Lung (tissue), 12 donors: ENCODE data around the gene STAG1. TPM values are rescaled to one million over a fixed set of nuclear protein-coding genes. Genes with fewer than 3 reads are reported as not detected.
"Not testable (repeated sequence)": the region's sequence is repeated elsewhere in the genome, so short reads cannot be mapped to it uniquely, and the experiment has no call there.

Experiments
- ATAC-seq: fragments of 200-7000 bp; cut with Tn5 transposase; one replicate; pipeline ENCODE4 v1.9.1; 2020; ENCODE audit warnings: moderate number of reproducible peaks; ENCODE audit not compliant: insufficient read depth, low FRiP score
- DNase-seq, 3 donors: peaks; one replicate each; pipeline ENCODE4 v3.0.0-alpha.2; 2013 to 2017
- H3K27ac ChIP-seq, 2 donors: one replicate each; pipeline ENCODE4 v1.5.1; 2013; ENCODE audit warnings: mild to moderate bottlenecking in 2 of 2, moderate library complexity in 2 of 2, control low read depth in 1 of 2, inconsistent platforms in 1 of 2, low read depth in 1 of 2, low read length in 1 of 2
- H3K27me3 ChIP-seq, 3 donors: one replicate each; pipeline ENCODE4 v1.5.1; 2013; ENCODE audit warnings: low read length in 2 of 3; ENCODE audit not compliant: control insufficient read depth in 3 of 3, insufficient read depth in 3 of 3
- H3K36me3 ChIP-seq, 4 donors: one replicate each; pipeline ENCODE4 v1.5.1; 2013; ENCODE audit warnings: low read length in 4 of 4, mild to moderate bottlenecking in 1 of 4, moderate library complexity in 1 of 4; ENCODE audit not compliant: control insufficient read depth in 4 of 4, insufficient read depth in 4 of 4
- H3K4me1 ChIP-seq, 5 donors: one replicate each; pipeline ENCODE4 v1.5.1; 2013; ENCODE audit warnings: low read length in 5 of 5, mild to moderate bottlenecking in 2 of 5, moderate library complexity in 1 of 5; ENCODE audit not compliant: control insufficient read depth in 5 of 5, insufficient read depth in 5 of 5
- H3K4me3 ChIP-seq: one replicate; pipeline ENCODE4 v1.5.1; 2013; ENCODE audit warnings: mild to moderate bottlenecking, control low read depth, moderate library complexity
- H3K9ac ChIP-seq, 2 donors: one replicate each; pipeline ENCODE4 v1.5.1; 2013; ENCODE audit warnings: low read length in 2 of 2, control low read depth in 1 of 2; ENCODE audit not compliant: insufficient read depth in 1 of 2
- H3K9me3 ChIP-seq, 4 donors: one replicate each; pipeline ENCODE4 v1.5.1; 2013; ENCODE audit warnings: low read length in 3 of 4, mild to moderate bottlenecking in 1 of 4, moderate library complexity in 1 of 4; ENCODE audit not compliant: control insufficient read depth in 4 of 4, insufficient read depth in 3 of 4
- CTCF ChIP-seq: IDR thresholded peaks from 2 replicates; pipeline ENCODE4 v1.5.1; 2012; ENCODE audit warnings: mild to moderate bottlenecking; ENCODE audit errors: control extremely low read depth, extremely low read depth
- WGBS, 2 donors: extraction: QIAGEN DNeasy Blood & Tissue Kit; methylation state at CpG; one replicate each; pipeline ENCODE4 v1.1.7; 2013; 5-methylcytosine and 5-hydroxymethylcytosine counted together
- polyA plus RNA-seq, 2 donors: library from polyadenylated mRNA; stranded (reverse); fragments of 200-250 nt; gene quantifications; one replicate each; pipeline ENCODE4 v1.2.1, GENCODE V29; 2013
- total RNA-seq, 2 donors: library from RNA; depleted of rRNA in 1 of 2; stranded (reverse); fragments of >200 nt in 1 of 2; gene quantifications; one replicate each; pipeline ENCODE4 v1.2.1, GENCODE V29; 2014 to 2021
- donor health status: control.
- donor health status: control.
- donor health status: Bipolar disorder and iron deficiency.
- donor health status: healthy.
- donor health status: DM: yes; HTN: yes; CAD: no.

Gene STAG1
- total and polyA plus RNA-seq, 4 donors, result 8.1 to 90.0 (median 20.5) TPM

- Histone ChIP-seq H3K9me3 (no peaks in the 10 kb centered on the region), H3K4me3 (no peak overlapping the region), H3K27ac (no peak overlapping the region), H3K9ac (no peak overlapping the region), H3K4me1 (peaks cover 0 to 3% (median 0%) of the 10 kb centered on the region in 5 donors), H3K36me3 (peaks cover 0 to 2% (median 0%) of the 10 kb centered on the region in 4 donors), H3K27me3 (no peaks in the 10 kb centered on the region)
- no peak for ATAC-seq
- TF ChIP-seq CTCF, result no peak
- 93 to 100% methylated on average over 1 of the region's 1 CpG for WGBS, 2 donors
- DNase-seq, result no peak
Observed at GRCh38 chr3:136670166-136670565, 82.0 kb downstream of the STAG1 start.

GRCh38 chr3:136667081-136667480, 85.1 kb downstream of the STAG1 start:
- TF ChIP-seq CTCF, result no peak
- ATAC-seq, result no peak
- 96 to 100% methylated on average over 2 of the region's 2 CpGs for WGBS, 2 donors

GRCh38 chr3:136666301-136666700, 85.9 kb downstream of the STAG1 start:
- H3K27me3 ChIP-seq, ATAC-seq, H3K4me3 ChIP-seq, DNase-seq, H3K36me3 ChIP-seq, H3K9me3 ChIP-seq, H3K9ac ChIP-seq, H3K4me1 ChIP-seq, H3K27ac ChIP-seq: not testable (repeated sequence)
- 97 to 98% methylated on average over 6 of the region's 6 CpGs for WGBS, 2 donors

More at GRCh38 chr3:136667081-136667480, 85.1 kb downstream of the STAG1 start:
- no peak overlapping the region for H3K4me3 ChIP-seq
- H3K27me3 ChIP-seq, result no peaks in the 10 kb centered on the region
- H3K27ac ChIP-seq, result no peak overlapping the region
- no peak overlapping the region for H3K9ac ChIP-seq
- DNase-seq, result no peak
- peaks cover 0 to 2% (median 0%) of the 10 kb centered on the region in 4 donors for H3K36me3 ChIP-seq
- peaks cover 0 to 7% (median 2%) of the 10 kb centered on the region in 5 donors for H3K4me1 ChIP-seq
- H3K9me3 ChIP-seq, result no peaks in the 10 kb centered on the region

- TF ChIP-seq CTCF, result no peak
- ATAC-seq (no peak), DNase-seq (no peak)
- WGBS, 2 donors, result 89 to 100% methylated on average over 1 of the region's 1 CpG
- Histone ChIP-seq H3K9ac (no peak overlapping the region), H3K27me3 (no peaks in the 10 kb centered on the region), H3K4me3 (no peak overlapping the region), H3K9me3 (no peaks in the 10 kb centered on the region), H3K27ac (no peak overlapping the region), H3K4me1 (peaks cover 0 to 6% (median 2%) of the 10 kb centered on the region in 5 donors), H3K36me3 (no peaks in the 10 kb centered on the region)
Observed at GRCh38 chr3:136664771-136665170, 87.4 kb downstream of the STAG1 start.
